ENCODE measurements around the gene SKI. TPM values are rescaled to one million over a fixed set of nuclear protein-coding genes. Genes with fewer than 3 reads are reported as not detected.

Gene SKI
- polyA plus RNA-seq, 3 donors = 0.20 to 6.6 (median 0.25) TPM

DNA sequence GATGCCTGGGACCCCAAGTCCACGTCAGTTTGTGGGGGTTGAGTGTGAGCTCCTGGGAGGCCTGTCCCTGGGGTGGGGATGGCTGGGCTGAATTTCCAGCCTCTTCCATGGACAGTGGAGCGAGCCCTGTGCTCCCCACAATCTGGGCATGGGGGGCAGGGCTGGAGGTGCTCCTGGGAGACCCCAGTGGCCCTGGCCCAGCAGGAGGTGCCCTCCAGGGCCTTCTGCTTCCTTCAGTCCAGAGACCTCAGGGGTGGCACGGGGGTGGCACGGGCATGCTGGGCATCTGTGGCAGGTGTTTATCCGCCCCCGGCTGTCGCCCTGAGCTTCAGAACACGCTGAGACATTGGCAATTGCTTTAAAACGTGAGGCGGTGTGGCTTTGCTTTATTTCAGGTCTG is 122.4 kb downstream of the SKI start:
- H3K27me3 ChIP-seq (ENCODE audit: control insufficient read depth in 2 of 2, insufficient read depth in 2 of 2, low read length in 2 of 2) = no peaks in the 10 kb centered on the region
- Mint-ChIP-seq H3K4me3 (no peak overlapping the region), H3K9me3 (peaks cover 0 to 2% (median 0%) of the 10 kb centered on the region in 7 donors), H3K27ac (no peak overlapping the region), H3K36me3 (no peaks in the 10 kb centered on the region), H3K4me1 (no peaks in the 10 kb centered on the region), H3K27me3 (ENCODE audit: low read depth in 3 of 3) (peaks cover 2 to 7% (median 5%) of the 10 kb centered on the region in 3 donors)
- DNase-seq = no peak
- H3K4me2 ChIP-seq (replicated peaks; ENCODE audit: extremely low read depth, low read length, poor library complexity, severe bottlenecking) = no peak overlapping the region
- no peak overlapping the region for H3K4me3 ChIP-seq (replicated peaks in 1 of 3; ENCODE audit: low read depth in 2 of 3, low read length in 3 of 3)
- H3K27ac ChIP-seq (ENCODE audit: low read depth in 1 of 2, low read length in 2 of 2) = no peak overlapping the region
- H4K20me1 ChIP-seq (ENCODE audit: insufficient read depth, low read length) = no peaks in the 10 kb centered on the region
- H3K79me2 ChIP-seq (ENCODE audit: insufficient read depth, low read length) = no peaks in the 10 kb centered on the region
- no peak overlapping the region for H3K9ac ChIP-seq (ENCODE audit: insufficient read depth, low read length, poor library complexity, severe bottlenecking)
- intact Hi-C loops (cut with micrococcal nuclease) = no loop called here
- 92% methylated on average over 8 of the region's 10 CpGs for WGBS (ENCODE audit: insufficient coverage)
- no peaks in the 10 kb centered on the region for H3K9me3 ChIP-seq (replicated peaks in 1 of 2; ENCODE audit: control insufficient read depth in 1 of 2, insufficient read depth in 1 of 2, low read length in 2 of 2)
- no peaks in the 10 kb centered on the region for H3K4me1 ChIP-seq (ENCODE audit: control insufficient read depth in 1 of 2, insufficient read depth in 2 of 2, low read length in 2 of 2)
- no peaks in the 10 kb centered on the region for H3K36me3 ChIP-seq (replicated peaks in 1 of 2; ENCODE audit: control insufficient read depth in 1 of 2, insufficient read depth in 2 of 2, low read length in 2 of 2)
- H2AFZ ChIP-seq (ENCODE audit: insufficient read depth, low read depth, low read length, poor library complexity, severe bottlenecking) = no peak overlapping the region
- TF ChIP-seq CTCF (IDR thresholded peaks at IDR 0.05) = no peak

- no peak overlapping the region for H3K4me2 ChIP-seq (replicated peaks; ENCODE audit: extremely low read depth, low read length, poor library complexity, severe bottlenecking)
- H2AFZ ChIP-seq (ENCODE audit: insufficient read depth, low read depth, low read length, poor library complexity, severe bottlenecking) = no peak overlapping the region
- H3K4me3 ChIP-seq (replicated peaks in 1 of 3; ENCODE audit: low read depth in 2 of 3, low read length in 3 of 3) = no peak overlapping the region
- H3K36me3 ChIP-seq (replicated peaks in 1 of 2; ENCODE audit: control insufficient read depth in 1 of 2, insufficient read depth in 2 of 2, low read length in 2 of 2) = no peaks in the 10 kb centered on the region
- peaks cover 0 to 2% (median 0%) of the 10 kb centered on the region in 7 donors for H3K9me3 Mint-ChIP-seq
- H3K4me1 ChIP-seq (ENCODE audit: control insufficient read depth in 1 of 2, insufficient read depth in 2 of 2, low read length in 2 of 2) = no peaks in the 10 kb centered on the region
- no peaks in the 10 kb centered on the region for H3K4me1 Mint-ChIP-seq
- intact Hi-C loops (cut with micrococcal nuclease) = no loop called here
- H3K4me3 Mint-ChIP-seq = no peak overlapping the region
- no peaks in the 10 kb centered on the region for H3K36me3 Mint-ChIP-seq
- H3K79me2 ChIP-seq (ENCODE audit: insufficient read depth, low read length) = no peaks in the 10 kb centered on the region
- DNase-seq = no peak
- H3K27me3 Mint-ChIP-seq (ENCODE audit: low read depth in 3 of 3) = peaks cover 2 to 7% (median 5%) of the 10 kb centered on the region in 3 donors
- 91% methylated on average over 23 of the region's 31 CpGs for WGBS (ENCODE audit: insufficient coverage)
- no peaks in the 10 kb centered on the region for H3K27me3 ChIP-seq (ENCODE audit: control insufficient read depth in 2 of 2, insufficient read depth in 2 of 2, low read length in 2 of 2)
- H3K9ac ChIP-seq (ENCODE audit: insufficient read depth, low read length, poor library complexity, severe bottlenecking) = no peak overlapping the region
- H3K27ac Mint-ChIP-seq = peak overlapping the region in 1 of 7 donors; percentile 35
- H3K9me3 ChIP-seq (replicated peaks in 1 of 2; ENCODE audit: control insufficient read depth in 1 of 2, insufficient read depth in 1 of 2, low read length in 2 of 2) = no peaks in the 10 kb centered on the region
- no peak for TF ChIP-seq CTCF (IDR thresholded peaks at IDR 0.05)
- no peaks in the 10 kb centered on the region for H4K20me1 ChIP-seq (ENCODE audit: insufficient read depth, low read length)
- H3K27ac ChIP-seq (ENCODE audit: low read depth in 1 of 2, low read length in 2 of 2) = no peak overlapping the region
Observed at GRCh38 chr1:2350911-2351655, 123.0 kb downstream of the SKI start.

Measured in CD14-positive monocyte (primary cell).